NCI-H2196 treated with DMSO at 0.1 percent for 48 hours (cell line): ENCODE measurements around the gene VRK1.
"Not testable (repeated sequence)": the region's sequence is repeated elsewhere in the genome, so short reads cannot be mapped to it uniquely, and the experiment has no call there.

Experiments used
- DNase-seq: peaks from one replicate; lab custom pipeline; 2025; ENCODE audit not compliant: unreplicated experiment; lab: John Stamatoyannopoulos, UW

The VRK1 gene

DNA sequence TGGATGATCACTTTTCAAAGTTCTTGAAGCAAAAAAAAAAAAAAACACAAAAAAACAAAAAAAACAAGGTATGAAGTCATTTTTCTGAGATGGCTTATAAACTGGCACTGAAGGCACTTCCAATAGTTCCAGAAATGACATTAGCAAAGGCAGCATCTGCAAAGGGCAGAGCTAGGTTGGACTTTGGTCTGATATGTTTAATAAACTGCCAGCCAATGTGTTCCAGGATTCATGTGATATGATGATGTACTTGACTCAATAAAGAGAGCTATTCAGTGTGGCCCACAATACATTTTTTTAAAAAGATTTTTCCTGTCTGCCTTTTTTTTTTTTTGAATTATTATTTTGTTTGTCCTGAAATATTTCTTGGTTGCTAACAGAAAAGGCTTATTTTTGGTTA is 79.6 kb downstream of the VRK1 start:
- DNase-seq: no peak

- DNase-seq: no peak
Measured at GRCh38 chr14:96881713-96882112, 84.5 kb downstream of the VRK1 start.

GRCh38 chr14:96883974-96884373 is 86.8 kb downstream of the VRK1 start:
- DNase-seq: not testable (repeated sequence)

DNA sequence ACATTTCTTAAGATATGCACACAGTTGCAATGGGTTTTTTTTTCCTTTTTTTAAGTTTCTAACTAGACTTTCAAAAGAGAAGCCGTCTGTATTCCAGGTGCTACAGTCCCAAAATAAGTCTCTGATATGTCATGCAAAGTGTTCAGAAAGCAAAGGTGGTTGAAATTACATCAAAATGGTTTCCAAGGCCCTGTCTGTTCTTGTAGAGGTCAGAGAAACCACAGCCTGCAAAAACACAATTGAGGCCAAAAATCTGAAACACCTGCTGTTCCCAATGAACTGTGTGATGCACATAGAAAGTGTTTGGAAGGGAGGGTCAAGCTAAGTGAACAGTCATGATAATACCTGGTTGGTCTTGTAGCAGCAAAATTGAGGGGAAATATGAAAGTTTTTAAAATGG is 91.0 kb downstream of the VRK1 start:
- no peak for DNase-seq

DNA sequence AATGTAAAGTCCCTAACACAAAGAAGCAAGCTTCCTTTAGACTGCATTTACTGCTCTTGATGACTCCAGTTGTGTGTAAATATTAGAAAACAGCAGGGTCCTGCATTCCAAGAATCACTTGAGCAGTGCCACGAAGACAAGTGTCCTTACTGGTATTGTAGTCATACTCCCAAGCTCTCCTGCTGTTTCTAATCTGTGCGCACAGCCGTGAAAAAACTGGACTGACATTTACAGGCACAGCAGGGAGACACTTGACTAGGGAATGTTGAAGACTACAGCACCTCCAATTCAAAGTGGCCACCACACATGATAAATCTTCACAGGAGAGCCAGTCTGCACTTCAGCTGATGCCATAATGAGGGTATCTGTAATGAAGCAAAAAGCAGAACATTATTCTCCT is 91.4 kb downstream of the VRK1 start:
- no peak for DNase-seq

DNA sequence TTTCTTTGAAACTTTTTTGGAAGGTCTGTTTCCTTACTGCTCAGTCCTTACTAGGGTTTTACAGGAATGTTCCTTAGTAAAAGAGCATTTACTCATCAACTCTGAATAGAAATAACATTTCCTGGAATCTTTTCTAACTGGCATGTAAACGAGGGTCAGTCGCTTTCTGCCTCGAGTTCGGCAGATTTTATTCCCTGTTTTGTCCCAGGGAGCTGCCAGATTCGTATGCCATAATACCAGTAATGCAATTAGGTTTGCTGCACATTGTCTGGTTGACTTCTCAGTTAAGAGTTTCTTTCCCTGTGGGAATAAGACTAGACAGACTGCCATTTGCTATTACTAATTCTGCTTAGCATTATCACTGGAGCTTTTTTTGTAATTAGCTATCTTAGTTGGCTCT is 91.9 kb downstream of the VRK1 start:
- no peak for DNase-seq

DNA sequence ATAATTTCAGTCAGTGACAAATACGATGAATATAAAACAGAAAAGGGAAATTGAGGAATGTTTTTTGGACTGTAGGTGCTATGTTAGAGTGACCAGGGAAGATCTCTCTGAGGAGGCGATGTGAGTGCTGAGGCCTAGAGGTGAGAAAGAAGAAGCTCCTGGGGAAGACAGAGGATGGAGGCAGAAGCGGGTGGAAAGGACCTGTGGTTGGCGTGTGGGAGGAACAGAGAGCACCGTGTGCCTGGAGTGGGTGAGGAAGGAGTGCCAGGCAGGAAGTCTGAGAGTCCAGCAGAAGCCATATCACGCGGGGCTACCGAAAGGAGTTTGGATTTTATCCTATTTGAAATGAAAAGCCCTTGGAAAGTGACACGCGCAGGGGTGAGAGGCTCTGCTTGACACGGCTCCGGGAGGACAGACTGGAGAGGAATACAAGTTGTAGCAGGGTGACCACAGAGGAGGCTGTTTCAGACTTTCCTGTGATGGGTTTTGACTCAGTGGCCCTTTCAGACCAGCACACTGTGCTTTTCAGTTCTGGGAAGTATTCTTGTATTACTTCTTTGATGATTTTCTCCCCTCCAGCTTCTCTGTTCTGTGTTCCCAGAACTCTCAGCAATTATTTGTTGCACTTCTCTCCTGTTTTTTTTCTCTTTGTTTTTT is 96.9 kb downstream of the VRK1 start:
- no peak for DNase-seq

DNA sequence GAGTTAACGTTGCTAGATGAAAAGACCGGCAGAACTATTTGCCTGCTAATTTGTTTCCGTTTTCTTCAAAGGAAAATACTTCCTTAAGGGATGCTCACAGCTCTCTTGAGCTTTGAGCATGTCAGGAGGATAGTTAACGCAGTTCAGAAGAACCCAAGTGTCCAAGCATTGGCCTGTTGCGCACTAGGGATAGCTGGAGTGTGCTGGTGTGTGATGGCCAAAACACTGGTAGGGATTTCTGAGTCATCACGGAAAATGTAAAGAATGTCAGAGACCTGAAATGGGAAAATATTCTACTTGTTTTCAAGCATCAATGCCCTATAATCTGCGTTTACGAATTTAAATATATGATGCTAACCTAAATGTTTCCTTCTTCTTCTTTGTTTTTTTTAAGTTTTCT is 97.8 kb downstream of the VRK1 start:
- DNase-seq: no peak

DNA sequence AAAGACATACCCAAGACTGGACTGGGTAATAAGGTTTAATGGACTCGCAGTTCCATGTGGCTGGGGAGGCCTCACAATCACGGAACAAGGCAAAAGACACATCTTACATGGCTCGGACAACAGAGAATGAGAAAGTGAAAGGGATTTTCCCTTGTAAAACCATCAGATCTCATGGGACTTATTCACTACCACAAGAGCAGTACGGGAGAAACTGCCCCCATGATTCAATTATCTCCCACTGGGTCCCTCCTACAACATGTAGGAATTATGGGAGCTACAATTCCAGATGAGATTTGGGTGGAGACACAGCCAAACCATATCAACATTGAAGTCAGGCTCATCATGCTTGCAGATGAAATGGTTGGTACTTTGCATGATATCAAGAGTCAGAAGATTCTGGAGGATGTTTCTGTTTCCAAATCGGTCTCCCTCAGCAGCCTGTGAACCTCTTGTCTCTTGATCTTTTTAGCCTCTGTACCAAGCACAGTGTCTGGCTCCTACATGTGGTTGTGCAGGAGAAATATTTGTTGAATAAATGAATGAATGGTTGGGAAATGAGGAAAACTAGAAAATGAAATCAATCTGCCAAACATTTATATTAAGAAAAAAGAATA is 98.6 kb downstream of the VRK1 start:
- no peak for DNase-seq

- DNase-seq: no peak
Measured at GRCh38 chr14:96897184-96897583, 100.0 kb downstream of the VRK1 start.

DNA sequence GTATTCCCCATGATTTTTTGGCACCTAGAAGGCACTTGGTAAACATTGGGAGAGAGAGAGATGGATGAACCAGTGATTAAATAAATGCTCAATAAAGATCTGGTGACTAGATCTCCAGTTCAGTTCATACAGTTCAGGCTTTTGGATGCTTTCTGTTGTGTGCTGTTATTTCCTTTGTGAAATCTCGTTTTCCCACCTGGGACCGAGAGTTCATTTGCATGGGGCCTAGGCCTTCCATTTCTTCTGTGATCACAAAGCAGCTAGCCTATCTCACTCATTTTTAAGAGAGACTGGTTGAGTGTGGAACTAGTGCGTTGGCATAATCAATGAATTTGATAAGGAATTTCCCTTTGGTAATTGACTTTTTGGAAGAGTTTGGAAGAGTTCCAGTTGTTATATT is 104.0 kb downstream of the VRK1 start:
- DNase-seq: no peak

DNA sequence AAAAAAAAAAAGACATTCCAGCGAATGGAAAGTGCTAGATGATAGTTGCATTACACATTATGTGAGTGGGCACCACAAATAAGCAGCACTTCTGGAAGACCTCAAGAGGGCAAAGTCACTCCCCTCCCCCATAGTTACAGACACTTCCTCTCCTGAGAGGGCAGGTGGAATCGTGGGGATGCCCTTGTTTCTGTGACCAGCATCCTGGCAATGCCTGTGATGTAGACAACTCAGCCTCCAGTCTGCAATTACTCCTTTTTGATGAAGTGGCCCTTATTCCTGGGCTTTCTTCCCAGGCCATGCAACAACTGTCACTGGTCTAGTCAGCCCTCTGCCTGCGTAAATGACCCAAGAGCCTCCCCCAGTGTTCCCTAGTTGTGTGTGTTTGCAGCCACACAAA is 104.8 kb downstream of the VRK1 start:
- no peak for DNase-seq

DNA sequence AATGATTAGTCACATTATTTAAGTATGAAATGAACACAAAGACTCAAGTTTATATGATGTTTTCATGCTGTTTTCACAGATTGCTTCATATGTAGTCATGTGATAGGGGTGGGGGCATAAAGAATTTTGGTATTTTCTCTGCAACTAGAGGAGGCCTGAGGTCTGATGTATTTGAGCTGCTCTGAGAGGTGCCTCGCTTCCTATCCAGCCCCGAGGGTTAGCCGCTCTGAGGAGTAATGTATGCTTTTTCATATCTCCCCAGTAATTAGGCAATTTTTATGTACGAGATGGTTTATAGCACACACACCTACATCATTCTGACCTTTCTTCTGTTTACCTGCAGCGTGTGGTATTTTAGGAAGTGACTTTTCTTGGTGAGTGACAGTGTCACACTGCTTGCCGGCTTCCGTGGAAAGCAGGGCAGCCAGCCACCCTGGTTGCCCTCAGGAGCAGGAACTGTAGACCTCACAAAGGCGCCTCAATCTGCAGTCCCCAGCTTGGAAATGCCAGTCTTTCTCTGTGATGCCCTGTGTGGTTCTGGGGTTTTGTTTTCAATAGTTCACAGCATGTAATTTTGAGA is 106.4 kb downstream of the VRK1 start:
- DNase-seq: no peak

GRCh38 chr14:96904201-96904600 is 107.0 kb downstream of the VRK1 start:
- DNase-seq: no peak

GRCh38 chr14:96905065-96905464 is 107.9 kb downstream of the VRK1 start:
- no peak for DNase-seq

- no peak for DNase-seq
Measured at GRCh38 chr14:96905825-96906224, 108.6 kb downstream of the VRK1 start.

DNA sequence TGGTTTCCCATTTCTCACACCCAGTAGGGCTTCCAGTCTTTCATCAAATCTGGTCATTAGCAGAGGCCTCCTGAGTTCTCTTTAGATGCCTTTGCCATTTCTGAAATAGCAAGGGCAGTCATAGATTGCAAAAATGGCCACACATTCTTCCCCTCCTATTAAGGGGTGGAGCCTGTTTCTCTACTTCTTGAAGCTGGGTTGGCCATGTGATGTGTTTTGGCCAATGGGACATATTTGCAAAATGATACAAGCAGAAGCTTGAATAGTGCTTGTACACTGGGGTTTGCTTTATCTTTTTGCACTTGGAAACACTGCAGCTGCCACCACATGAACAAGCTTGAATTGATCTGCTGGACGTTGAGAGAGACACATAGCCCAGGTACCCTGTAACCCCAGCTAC is 109.3 kb downstream of the VRK1 start:
- no peak for DNase-seq

GRCh38 chr14:96909841-96910364 is 112.7 kb downstream of the VRK1 start:
- no peak for DNase-seq

- no peak for DNase-seq
Measured at GRCh38 chr14:96911499-96912149, 114.4 kb downstream of the VRK1 start.

- no peak for DNase-seq
Measured at GRCh38 chr14:96914571-96915128, 117.5 kb downstream of the VRK1 start.

GRCh38 chr14:96915478-96915877 is 118.3 kb downstream of the VRK1 start:
- no peak for DNase-seq

- no peak for DNase-seq
Measured at GRCh38 chr14:96916751-96917150, 119.6 kb downstream of the VRK1 start.
